ENCODE measurements around the gene OR6X1. TPM values are rescaled to one million over a fixed set of nuclear protein-coding genes. Genes with fewer than 3 reads are reported as not detected.

OR6X1 gene
- not detected for total RNA-seq
- long read RNA-seq, result 0 reads

DNA sequence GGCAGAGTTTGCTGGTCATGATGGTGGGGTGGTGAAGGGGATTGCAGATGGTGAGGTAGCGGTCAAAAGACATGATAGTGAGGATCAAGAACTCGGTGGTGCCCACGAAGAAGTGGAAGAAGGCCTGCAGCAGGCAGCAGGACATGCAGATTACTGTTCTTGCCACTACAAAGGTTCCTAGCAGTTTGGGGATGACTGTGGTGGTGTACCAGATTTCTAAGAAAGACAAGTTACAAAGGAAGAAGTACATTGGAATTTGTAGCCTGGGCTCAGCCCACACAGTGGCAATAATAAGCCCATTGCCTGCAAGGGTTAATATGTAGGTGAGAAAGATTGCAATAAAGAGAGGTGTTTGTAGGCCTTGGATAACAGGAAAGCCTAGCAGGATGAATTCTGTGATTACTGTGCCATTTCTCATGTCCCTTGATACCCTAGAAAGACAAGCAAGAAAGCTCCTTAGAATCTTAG, at the start of gene OR6X1:
Gene OR6X1, minus strand, starts transcription at position 418 of the 468 bp plus-strand sequence. Its CDS starts 0 bp downstream, at position 418.
- no peak for DNase-seq
- no peak for ATAC-seq
- intact Hi-C loops (cut with DNase I), result no loop called here

- ATAC-seq (no peak), DNase-seq (no peak)
- intact Hi-C loops (cut with DNase I), result no loop called here
Observed at GRCh38 chr11:123801765-123802164, 47.4 kb upstream of the OR6X1 start.

- ATAC-seq (no peak), DNase-seq (no peak)
- intact Hi-C loops (cut with DNase I), result no loop called here
Observed at GRCh38 chr11:123800036-123800435, 45.7 kb upstream of the OR6X1 start.

DNA sequence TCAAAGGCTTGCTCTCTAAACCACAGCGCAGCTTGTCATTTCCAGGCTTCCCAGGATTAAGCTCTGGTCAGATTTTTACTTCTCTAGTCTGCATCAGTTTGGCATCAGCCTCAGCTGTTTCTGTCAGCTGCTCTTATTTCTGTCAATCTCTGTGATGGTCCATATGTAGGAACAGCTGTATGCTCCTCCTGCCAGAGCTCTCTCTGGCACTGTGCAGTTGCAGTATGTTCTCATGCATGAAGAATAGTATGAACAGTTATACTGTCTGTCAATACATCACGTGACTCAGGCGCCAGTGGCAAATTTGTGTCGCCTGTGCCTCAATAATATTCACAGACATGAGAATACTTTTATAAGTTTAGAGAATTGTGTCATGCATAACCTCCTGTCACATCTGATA, 45.1 kb upstream of the OR6X1 start:
- ATAC-seq (no peak), DNase-seq (no peak)
- intact Hi-C loops (cut with DNase I), result no loop called here

GRCh38 chr11:123798513-123799252, 44.4 kb upstream of the OR6X1 start:
- peak in 1 of 2 donors; percentile 35 for ATAC-seq
- intact Hi-C loops (cut with DNase I), result no loop called here
- DNase-seq, result peak; percentile 19

DNA sequence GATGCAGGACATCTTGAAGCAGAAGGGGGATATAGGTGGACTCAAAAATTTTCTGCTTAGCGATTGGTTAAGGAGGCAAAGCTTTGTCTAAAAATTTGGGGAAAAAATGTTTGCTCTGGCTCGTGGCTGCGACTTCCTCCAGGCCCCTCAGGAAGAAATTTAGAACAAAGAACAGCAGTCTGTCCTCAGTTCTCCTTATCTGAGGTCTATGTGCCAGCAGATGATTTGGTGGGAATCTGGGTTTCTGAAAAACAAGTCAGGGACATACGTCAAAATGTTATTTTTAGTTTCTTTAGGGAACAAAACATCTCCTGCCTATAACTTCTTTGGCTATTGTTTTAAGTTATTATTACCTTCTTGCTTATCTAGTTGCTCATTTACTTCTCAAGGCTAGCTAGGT, 43.8 kb upstream of the OR6X1 start:
- ATAC-seq, result peak in 1 of 2 donors; percentile 14
- no peak for DNase-seq
- intact Hi-C loops (cut with DNase I), result no loop called here

GRCh38 chr11:123797541-123797940, 43.2 kb upstream of the OR6X1 start:
- DNase-seq (no peak), ATAC-seq (no peak)
- intact Hi-C loops (cut with DNase I), result no loop called here

DNA sequence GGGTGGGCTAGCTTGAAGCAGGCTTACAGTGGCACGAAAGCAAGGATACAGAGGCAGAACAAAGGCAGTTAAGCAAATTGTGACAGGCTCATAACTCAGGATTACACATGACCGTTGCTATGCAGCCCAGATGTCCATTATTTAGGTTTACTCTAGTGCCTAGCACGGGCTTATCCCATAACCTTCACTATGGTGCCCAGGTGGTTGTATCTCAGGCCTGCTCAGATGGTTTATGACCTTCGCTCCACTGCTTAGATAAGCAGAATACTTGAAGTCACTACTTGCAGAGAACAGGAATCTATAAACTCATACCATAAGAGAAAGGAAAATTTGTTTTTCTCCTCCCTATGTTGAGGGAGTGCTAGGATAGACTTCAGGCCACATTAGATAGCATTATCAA, 42.8 kb upstream of the OR6X1 start:
- intact Hi-C loops (cut with DNase I), result no loop called here
- DNase-seq (no peak), ATAC-seq (no peak)

DNA sequence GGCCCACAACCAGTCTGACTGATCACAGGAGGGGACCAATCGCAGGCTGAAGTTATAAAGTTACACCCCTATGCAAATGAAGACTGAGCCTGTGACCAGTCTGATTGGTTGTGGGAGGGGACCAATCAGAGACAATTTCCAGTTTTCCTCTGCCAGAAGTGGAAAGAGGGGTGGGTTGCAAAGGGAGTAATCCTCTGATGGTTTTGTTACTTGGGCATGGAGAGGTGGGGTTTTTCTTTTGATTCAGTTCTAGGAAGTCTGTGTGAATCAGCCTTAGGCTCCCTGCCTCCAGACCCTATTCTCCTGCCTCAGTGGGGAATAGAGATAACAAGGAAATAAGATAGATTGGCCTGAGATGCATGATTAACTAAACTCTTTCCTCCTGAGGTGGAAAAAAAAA, 41.9 kb upstream of the OR6X1 start:
- intact Hi-C loops (cut with DNase I), result no loop called here
- DNase-seq (no peak), ATAC-seq (no peak)

GRCh38 chr11:123783536-123783935, 29.2 kb upstream of the OR6X1 start:
- DNase-seq (no peak), ATAC-seq (no peak)
- intact Hi-C loops (cut with DNase I), result no loop called here

DNA sequence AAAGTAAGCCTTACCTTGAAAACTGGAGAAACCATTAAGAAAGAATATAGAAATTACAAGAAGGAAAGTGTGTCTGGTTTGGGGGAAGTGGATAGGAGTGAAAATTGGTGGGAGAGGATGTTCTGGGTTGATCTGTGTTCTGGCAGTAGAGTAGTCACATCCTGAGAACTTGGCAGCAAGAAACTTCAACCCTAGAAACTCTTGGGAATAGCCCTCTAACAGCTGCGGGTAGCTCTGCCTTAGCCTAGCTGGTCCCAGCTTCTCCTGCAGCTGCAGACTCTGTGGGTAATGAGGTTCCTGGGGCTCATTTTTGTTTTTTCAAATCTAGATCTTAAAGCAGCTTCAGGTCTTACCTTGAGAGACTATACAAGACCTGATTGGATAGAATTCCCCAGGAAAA, 24.2 kb upstream of the OR6X1 start:
- intact Hi-C loops (cut with DNase I), result no loop called here
- DNase-seq (no peak), ATAC-seq (no peak)

DNA sequence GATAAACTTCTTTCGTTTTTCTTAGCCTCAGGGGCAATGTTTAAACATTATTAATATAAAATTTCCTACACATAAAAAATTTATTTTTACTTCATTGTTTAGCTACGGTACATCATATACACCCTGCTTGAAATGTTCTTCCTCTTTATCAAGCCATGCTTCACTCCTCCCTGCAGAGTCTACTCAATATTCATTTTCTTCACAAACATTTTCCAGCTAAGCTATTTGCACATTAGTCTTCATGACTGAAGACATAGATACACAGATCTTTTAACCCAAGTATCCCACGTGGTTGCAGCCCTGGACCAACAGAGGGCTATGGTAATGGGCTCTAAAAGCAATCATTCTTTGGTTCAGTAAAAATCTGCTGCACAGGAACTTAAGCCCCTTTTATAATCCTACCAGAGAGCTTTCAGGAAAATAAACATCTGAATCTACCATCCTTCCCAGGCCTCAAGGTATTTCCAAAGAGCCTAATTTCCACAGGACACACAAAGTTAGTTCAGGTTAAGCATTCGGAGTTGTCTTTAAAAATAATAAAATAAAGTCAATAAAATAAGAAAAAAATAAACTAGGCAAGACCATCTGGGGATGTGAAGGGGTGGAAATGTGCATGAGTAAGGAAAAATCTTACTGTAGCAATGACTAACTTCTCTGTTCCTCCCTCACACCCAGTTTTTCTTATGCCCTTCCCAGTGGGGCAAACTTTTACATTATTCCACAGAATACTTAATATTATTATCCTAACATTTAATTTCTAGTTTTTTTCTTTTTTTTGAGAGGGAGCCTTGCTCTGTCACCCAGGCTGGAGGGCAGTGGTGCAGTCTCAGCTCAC, 21.6 kb upstream of the OR6X1 start:
- DNase-seq, result no peak
- no peak for ATAC-seq
- intact Hi-C loops (cut with DNase I), result no loop called here

- DNase-seq (no peak), ATAC-seq (no peak)
- intact Hi-C loops (cut with DNase I), result no loop called here
Observed at GRCh38 chr11:123775289-123775688, 21.0 kb upstream of the OR6X1 start.

DNA sequence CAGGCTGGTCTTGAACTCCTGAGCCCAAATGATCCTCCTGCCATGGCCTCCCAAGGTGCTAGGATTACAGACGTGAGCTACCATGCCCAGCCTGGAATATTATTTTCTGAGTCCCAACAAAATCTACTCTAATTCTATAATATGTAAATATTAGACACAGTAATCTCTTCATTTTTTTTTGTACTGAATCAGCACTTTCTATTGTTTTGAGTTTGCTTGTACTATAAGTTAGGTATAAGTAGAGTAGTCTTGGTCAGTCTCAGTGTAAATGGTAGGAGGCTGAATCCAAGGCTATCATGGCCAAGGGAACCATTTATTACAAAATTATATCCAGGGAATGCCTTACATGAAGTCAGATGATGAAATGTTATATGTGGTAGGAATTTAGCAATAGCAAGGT, 19.6 kb upstream of the OR6X1 start:
- intact Hi-C loops (cut with DNase I), result no loop called here
- DNase-seq (no peak), ATAC-seq (no peak)

DNA sequence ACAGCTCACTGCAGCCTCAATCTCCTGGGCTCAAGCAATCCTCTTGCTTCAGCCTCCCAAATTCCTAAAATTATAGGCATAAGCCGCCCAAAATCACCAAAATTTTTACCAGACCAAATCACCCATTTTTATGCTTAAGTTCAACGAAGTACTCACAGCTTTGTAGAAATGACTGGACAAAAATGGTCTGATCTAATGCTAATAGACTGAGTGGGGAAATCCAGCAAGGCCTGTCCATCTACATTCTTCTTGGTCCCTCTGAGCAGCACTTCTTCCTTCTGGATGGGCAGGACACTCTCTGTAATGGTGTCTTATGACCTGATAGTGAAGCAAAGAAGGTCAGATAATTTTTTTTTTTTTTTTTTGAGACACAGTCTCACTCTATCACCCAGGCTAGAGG, 18.7 kb upstream of the OR6X1 start:
- ATAC-seq (no peak), DNase-seq (no peak)
- intact Hi-C loops (cut with DNase I), result no loop called here

DNA sequence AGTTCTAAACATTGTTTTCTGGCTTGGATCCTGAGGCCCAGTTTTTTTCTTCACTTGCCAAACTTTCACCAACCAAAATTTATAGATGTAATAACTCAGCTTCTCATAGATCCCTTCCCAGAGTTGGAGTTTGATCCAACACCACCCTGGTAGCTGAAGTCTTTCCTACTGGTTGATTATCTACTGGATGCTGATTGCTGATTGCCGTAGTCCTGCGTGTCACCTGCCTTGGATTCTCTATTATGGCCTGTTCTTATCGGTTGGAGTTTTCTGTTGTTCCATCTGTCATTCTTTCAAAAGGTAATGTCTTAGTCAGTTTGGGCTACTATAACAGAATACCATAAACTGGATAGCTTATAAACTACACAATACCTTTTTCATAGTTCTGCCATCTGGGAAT, 17.3 kb upstream of the OR6X1 start:
- intact Hi-C loops (cut with DNase I), result no loop called here
- ATAC-seq, result no peak
- no peak for DNase-seq

- ATAC-seq (no peak), DNase-seq (no peak)
- intact Hi-C loops (cut with DNase I), result no loop called here
Observed at GRCh38 chr11:123770712-123771111, 16.4 kb upstream of the OR6X1 start.

- DNase-seq (no peak), ATAC-seq (no peak)
- intact Hi-C loops (cut with DNase I), result no loop called here
Observed at GRCh38 chr11:123765601-123766000, 11.3 kb upstream of the OR6X1 start.

- ATAC-seq, result no peak
- intact Hi-C loops (cut with DNase I), result no loop called here
- DNase-seq, result no peak
Observed at GRCh38 chr11:123762422-123762821, 8.1 kb upstream of the OR6X1 start.

GRCh38 chr11:123760894-123761293, 6.6 kb upstream of the OR6X1 start:
- intact Hi-C loops (cut with DNase I), result no loop called here
- DNase-seq (no peak), ATAC-seq (no peak)

GRCh38 chr11:123757976-123758375, 3.7 kb upstream of the OR6X1 start:
- intact Hi-C loops (cut with DNase I), result no loop called here
- DNase-seq (no peak), ATAC-seq (no peak)
